Measurements from ENCODE around the gene TMEM125.

TMEM125 gene

DNA sequence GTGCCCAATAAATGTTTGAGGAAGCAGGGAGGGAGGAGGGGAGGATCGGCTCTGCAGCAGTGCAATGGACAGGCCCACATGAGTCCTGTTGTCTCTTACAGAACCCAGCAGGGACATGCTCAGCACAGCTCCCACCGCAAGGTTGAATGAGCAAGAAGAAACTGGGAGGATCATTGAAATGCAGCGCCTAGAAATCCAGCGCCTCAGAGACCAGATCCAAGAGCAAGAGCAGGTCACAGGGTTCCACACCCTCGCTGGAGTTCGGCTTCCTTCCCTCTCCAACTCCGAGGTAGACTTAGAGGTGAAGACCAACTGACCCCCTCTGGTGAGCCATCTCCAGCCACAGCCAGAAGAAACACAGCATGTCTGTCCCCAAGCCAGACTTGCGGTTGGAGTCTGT, 15.9 kb upstream of the TMEM125 start:
- DNase-seq (ENCODE audit: low read depth) = no peak
- no peak overlapping the region for H3K4me3 ChIP-seq (ENCODE audit: low read depth, low read length)
- TF ChIP-seq, protein P1, sequence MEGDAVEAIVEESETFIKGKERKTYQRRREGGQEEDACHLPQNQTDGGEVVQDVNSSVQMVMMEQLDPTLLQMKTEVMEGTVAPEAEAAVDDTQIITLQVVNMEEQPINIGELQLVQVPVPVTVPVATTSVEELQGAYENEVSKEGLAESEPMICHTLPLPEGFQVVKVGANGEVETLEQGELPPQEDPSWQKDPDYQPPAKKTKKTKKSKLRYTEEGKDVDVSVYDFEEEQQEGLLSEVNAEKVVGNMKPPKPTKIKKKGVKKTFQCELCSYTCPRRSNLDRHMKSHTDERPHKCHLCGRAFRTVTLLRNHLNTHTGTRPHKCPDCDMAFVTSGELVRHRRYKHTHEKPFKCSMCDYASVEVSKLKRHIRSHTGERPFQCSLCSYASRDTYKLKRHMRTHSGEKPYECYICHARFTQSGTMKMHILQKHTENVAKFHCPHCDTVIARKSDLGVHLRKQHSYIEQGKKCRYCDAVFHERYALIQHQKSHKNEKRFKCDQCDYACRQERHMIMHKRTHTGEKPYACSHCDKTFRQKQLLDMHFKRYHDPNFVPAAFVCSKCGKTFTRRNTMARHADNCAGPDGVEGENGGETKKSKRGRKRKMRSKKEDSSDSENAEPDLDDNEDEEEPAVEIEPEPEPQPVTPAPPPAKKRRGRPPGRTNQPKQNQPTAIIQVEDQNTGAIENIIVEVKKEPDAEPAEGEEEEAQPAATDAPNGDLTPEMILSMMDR (conservative IDR thresholded peaks at IDR 0.05; ENCODE audit: low read depth, low read length) = no peak

DNA sequence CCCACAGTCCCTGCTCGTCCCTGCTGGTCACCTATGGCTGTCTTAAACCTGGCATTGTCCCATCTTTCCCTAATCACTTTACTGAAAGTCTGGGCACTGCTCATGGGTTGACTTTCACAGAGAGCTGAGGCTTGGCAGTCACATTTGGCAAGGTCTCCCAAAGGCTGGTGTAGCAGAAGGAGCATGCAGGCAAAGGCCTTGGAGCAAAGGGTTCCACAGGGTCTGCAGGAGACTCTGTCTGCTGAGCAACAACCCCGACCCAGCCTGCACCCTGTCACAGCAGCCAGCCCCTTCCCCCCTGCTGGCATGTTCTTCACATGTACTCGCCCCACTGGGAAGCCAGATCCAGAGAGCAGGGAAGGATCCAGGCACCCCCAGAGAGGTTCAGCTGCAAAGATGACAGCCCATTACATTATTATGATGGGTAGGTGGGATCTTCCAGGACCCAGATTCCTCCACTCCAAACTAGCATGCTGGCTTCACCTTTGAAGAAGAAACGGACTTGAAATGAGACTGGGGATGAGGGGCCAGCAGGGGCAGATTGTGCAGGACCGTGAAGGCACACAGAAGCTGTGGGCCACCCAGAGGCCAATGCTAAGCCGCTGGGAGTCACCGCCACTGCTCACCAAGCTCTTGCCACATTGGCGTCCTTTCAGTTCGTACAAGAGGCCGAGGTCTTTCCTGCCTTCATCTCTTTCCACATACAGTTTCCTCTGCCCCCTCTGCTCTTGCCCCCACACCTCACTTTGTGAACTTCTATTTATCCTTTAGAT, 14.2 kb upstream of the TMEM125 start:
- DNase-seq (ENCODE audit: low read depth) = no peak
- H3K4me3 ChIP-seq (ENCODE audit: low read depth, low read length) = no peak overlapping the region
- TF ChIP-seq, protein P1 (conservative IDR thresholded peaks at IDR 0.05; ENCODE audit: low read depth, low read length) = no peak

DNA sequence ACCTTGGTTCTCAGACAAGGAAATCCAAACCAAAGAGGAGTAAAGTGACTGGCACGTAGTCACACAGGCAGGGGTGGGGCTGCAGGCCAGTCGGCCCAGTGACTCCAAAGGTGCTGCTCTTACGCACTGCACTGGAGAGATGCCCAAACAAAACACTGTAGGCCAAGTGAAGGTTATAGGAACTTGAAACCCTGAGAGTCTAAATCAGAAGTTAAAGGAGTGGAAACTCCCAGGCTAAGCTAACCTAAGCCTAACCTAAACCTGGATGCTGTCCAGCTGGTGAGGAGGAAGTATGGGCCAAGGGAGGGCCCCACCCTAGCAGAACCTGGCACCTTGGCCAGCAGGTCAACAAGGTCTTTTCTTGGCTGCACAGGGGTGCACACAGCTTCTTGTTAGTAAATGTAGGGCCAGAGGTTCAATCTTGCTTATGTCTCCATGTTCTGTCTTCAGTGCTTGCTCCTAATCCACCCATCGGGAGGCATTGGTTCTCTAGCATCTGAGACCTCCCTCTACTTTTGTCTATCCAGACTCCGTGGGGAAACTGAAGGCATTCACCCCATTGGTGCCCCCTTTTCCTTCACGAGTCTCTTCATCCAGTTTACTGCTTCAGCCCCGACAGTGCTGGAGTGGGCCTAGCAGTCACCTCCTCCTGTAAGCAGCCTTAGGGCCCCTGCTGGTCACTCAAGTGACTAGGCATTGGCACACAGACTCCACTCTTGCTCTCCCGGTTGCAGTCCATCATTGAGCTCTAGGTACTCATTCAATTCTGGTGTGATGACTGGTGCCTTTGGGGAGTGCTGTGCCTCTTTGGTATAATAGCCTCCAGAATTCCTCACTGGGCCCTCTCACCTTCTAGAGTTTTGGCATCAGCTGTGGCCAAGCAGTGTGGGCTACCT, 12.9 kb upstream of the TMEM125 start:
- DNase-seq (ENCODE audit: low read depth) = no peak
- TF ChIP-seq, protein P1 (conservative IDR thresholded peaks at IDR 0.05; ENCODE audit: low read depth, low read length) = no peak
- H3K4me3 ChIP-seq (ENCODE audit: low read depth, low read length) = no peak overlapping the region

DNA sequence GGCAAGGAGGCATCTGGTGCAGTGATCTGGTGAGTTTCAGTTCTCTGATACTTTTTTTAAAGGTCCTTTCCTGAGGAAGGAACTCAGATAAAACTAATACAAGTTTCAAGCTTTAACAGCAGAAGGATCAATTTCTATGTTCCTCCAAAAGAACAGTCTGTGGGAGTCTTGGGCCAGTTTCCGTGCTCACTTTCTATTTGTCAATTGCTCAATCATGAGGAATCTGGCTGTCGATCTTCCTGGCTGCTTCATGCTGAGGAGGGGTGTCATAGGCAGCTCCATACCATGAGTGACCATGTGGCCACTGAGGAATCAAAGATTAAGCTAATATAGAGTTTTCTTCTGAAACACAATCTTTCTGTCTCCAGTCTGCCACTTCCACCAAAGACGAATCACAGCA, 11.4 kb upstream of the TMEM125 start:
- no peak overlapping the region for H3K4me3 ChIP-seq (ENCODE audit: low read depth, low read length)
- DNase-seq (ENCODE audit: low read depth) = no peak
- TF ChIP-seq, protein P1 (conservative IDR thresholded peaks at IDR 0.05; ENCODE audit: low read depth, low read length) = no peak

DNA sequence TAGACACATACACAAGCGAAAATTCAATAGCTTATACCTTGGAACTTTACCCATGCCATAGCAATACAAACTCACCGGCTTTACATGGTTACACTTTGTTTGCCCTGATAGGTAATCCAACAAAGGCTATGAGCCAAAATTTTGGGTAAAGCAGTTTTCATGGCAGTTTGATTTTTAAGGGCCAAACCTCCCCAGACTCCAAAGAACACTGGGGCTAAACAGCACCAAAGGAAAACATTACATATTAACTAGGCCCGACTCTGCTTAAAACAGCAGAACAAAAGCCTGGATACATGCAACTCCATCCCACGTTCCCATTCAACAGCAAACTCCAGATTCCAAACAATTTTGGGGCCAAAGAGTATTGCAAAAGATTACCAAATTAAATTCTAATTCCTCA, 4.4 kb upstream of the TMEM125 start:
- DNase-seq (ENCODE audit: low read depth) = no peak
- no peak overlapping the region for H3K4me3 ChIP-seq (ENCODE audit: low read depth, low read length)
- TF ChIP-seq, protein P1 (conservative IDR thresholded peaks at IDR 0.05; ENCODE audit: low read depth, low read length) = no peak

DNA sequence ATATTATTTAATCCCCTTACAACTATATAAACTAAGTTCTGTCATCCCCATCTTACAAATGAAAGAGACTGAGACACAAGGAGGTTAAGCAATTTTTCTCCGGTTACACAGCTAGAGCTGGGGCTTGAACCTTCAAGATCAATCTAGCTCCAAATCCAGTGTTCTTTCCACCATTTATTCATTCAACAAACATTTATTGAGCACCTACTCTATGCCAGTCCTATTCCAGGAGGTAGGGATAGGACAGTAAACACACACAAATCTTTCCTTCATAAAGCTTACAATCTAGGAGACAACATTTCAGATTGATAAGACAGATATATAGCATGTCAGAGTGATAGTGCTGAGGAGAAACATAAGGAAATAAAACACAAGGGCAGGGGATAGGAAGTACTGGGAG, 2.9 kb upstream of the TMEM125 start:
- H3K4me3 ChIP-seq (ENCODE audit: low read depth, low read length) = no peak overlapping the region
- no peak for DNase-seq (ENCODE audit: low read depth)
- TF ChIP-seq, protein P1 (conservative IDR thresholded peaks at IDR 0.05; ENCODE audit: low read depth, low read length) = no peak

Measured in choroid plexus epithelial cell (primary cell).